HepG2 (cell line): ENCODE measurements around the gene SYCE3. TPM values are rescaled to one million over a fixed set of nuclear protein-coding genes. Genes with fewer than 3 reads are reported as not detected.

Experiments used
- AGO2 ChIP-seq: fragments of 200-400 bp; formaldehyde crosslinking; optimal IDR thresholded peaks from 2 replicates; pipeline ENCODE3; 2017; ENCODE audit warnings: mild to moderate bottlenecking, low read depth, low read length, moderate library complexity
- ARHGAP35 ChIP-seq: sonication (generic); formaldehyde crosslinking; IDR thresholded peaks from 2 replicates; pipeline ENCODE4 v1.9.0; 2022; ENCODE audit warnings: mild to moderate bottlenecking, inconsistent platforms, moderate library complexity, missing genetic modification reagents, borderline replicate concordance
- FOXA1 ChIP-seq, 2 experiments: fragments of 450-650 bp in 1 of 2; sonication (generic) in 1 of 2; formaldehyde crosslinking in 1 of 2; IDR thresholded peaks; 2 replicates each; pipeline versions ENCODE4 v1.4.0 to v1.6.1; 2016 to 2020; ENCODE audit warnings: missing genetic modification reagents in 1 of 2
- KDM5B ChIP-seq: sonication (generic); formaldehyde crosslinking; IDR thresholded peaks from 2 replicates; pipeline ENCODE4 v1.4.0; 2020; ENCODE audit warnings: missing genetic modification reagents, mild to moderate bottlenecking, borderline replicate concordance
- KLF15 ChIP-seq: sonication (generic); formaldehyde crosslinking; IDR thresholded peaks from 2 replicates; pipeline ENCODE4 v1.8.1; 2023; ENCODE audit warnings: borderline replicate concordance, mild to moderate bottlenecking, inconsistent platforms, missing genetic modification reagents, mixed read lengths
- NR3C1 ChIP-seq: sonication (generic); formaldehyde crosslinking; IDR thresholded peaks from 2 replicates; pipeline ENCODE4 v1.4.0; 2020; ENCODE audit warnings: missing genetic modification reagents
- RFXAP ChIP-seq: sonication (generic); formaldehyde crosslinking; IDR thresholded peaks from 2 replicates; pipeline ENCODE4 v1.4.0; 2020; ENCODE audit warnings: missing genetic modification reagents, borderline replicate concordance
- TAF1 ChIP-seq: sonication (generic); formaldehyde crosslinking; IDR thresholded peaks from 2 replicates; pipeline ENCODE4 v1.4.0; 2020; ENCODE audit warnings: missing genetic modification reagents
- ZNF850 ChIP-seq: sonication (generic); formaldehyde crosslinking; conservative IDR thresholded peaks from 2 replicates; pipeline ENCODE4 v1.9.0; 2021; ENCODE audit warnings: mild to moderate bottlenecking, missing genetic modification reagents
- polyA plus RNA-seq, 8 experiments: library from polyadenylated mRNA; depleted of rRNA in 3 of 8; stranded (reverse) in 7 of 8; unstranded in 1 of 8; fragments of >200 nt; fragmentation: Illumina TruSeq in 4 of 8; extraction: Trizol in 4 of 8; gene quantifications; 2 replicates each; pipeline versions ENCODE4 v1.2.1 to v1.2.3, GENCODE V29; 2011 to 2016; ENCODE audit warnings: low read depth in 4 of 8, missing spikeins in 1 of 8, mixed read lengths in 1 of 8; ENCODE audit not compliant: insufficient read depth in 1 of 8
- total RNA-seq, 5 experiments: library from RNA; depleted of rRNA; stranded (reverse); fragments of >200 nt; fragmentation: Illumina TruSeq; extraction: Trizol; gene quantifications; 2 replicates each; pipeline ENCODE4 v1.2.3, GENCODE V29; 2016; ENCODE audit warnings: low read depth in 1 of 5
- TF ChIP-seq, protein P1 (sequence below): sonication (generic); formaldehyde crosslinking; IDR thresholded peaks from 2 replicates; pipeline ENCODE4 v1.5.1; 2020; ENCODE audit warnings: mild to moderate bottlenecking, missing genetic modification reagents, moderate library complexity
- TF ChIP-seq, protein P2 (sequence below): IDR thresholded peaks from 2 replicates; pipeline ENCODE4 v1.6.1; 2012; ENCODE audit warnings: low read length, improper control_type of control experiment
- TF ChIP-seq, protein P3 (sequence below): sonication (generic); formaldehyde crosslinking; IDR thresholded peaks from 2 replicates; pipeline ENCODE4 v1.5.1; 2020; ENCODE audit warnings: missing genetic modification reagents, mild to moderate bottlenecking, borderline replicate concordance
- TF ChIP-seq, protein P4 (sequence below): sonication (generic); formaldehyde crosslinking; conservative IDR thresholded peaks from 2 replicates; pipeline ENCODE4 v1.4.0; 2020; ENCODE audit warnings: mild to moderate bottlenecking, missing genetic modification reagents, moderate library complexity
- TF ChIP-seq, protein P5 (sequence below): sonication (generic); formaldehyde crosslinking; IDR thresholded peaks from 2 replicates; pipeline ENCODE4 v1.5.0; 2020; ENCODE audit warnings: mild to moderate bottlenecking, missing genetic modification reagents

SYCE3 gene
- total and polyA plus RNA-seq, 2 of the 13 experiments (the other 11 are each of a cell fraction or from before 2014, with no cell fraction given), result not detected

DNA sequence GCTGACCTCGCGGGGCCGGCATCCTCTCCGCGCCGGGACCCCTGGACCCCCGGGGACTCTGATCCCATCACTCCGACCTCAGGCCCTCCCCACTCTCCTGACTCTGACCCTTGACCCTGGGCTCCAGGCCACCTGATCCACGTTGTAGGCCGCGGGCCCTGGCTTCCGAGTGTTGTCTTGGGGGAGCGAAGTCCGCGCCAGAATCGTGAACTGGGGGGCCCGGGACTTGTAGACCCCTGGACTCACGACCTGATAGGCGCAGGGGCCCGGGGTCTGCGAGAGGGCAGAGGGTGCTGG lies 32.2 kb downstream of the SYCE3 start (continued):
- TF ChIP-seq, protein P1, sequence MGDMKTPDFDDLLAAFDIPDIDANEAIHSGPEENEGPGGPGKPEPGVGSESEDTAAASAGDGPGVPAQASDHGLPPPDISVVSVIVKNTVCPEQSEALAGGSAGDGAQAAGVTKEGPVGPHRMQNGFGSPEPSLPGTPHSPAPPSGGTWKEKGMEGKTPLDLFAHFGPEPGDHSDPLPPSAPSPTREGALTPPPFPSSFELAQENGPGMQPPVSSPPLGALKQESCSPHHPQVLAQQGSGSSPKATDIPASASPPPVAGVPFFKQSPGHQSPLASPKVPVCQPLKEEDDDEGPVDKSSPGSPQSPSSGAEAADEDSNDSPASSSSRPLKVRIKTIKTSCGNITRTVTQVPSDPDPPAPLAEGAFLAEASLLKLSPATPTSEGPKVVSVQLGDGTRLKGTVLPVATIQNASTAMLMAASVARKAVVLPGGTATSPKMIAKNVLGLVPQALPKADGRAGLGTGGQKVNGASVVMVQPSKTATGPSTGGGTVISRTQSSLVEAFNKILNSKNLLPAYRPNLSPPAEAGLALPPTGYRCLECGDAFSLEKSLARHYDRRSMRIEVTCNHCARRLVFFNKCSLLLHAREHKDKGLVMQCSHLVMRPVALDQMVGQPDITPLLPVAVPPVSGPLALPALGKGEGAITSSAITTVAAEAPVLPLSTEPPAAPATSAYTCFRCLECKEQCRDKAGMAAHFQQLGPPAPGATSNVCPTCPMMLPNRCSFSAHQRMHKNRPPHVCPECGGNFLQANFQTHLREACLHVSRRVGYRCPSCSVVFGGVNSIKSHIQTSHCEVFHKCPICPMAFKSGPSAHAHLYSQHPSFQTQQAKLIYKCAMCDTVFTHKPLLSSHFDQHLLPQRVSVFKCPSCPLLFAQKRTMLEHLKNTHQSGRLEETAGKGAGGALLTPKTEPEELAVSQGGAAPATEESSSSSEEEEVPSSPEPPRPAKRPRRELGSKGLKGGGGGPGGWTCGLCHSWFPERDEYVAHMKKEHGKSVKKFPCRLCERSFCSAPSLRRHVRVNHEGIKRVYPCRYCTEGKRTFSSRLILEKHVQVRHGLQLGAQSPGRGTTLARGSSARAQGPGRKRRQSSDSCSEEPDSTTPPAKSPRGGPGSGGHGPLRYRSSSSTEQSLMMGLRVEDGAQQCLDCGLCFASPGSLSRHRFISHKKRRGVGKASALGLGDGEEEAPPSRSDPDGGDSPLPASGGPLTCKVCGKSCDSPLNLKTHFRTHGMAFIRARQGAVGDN (CRISPR knock-in tag), result peak; percentile 86
- TF ChIP-seq RFXAP (CRISPR knock-in tag), result no peak
- TF ChIP-seq KLF15 (CRISPR knock-in tag), result no peak
- TF ChIP-seq TAF1 (CRISPR knock-in tag), result peak; percentile 6; the same call in 1 of the 2 replicates
- TF ChIP-seq ARHGAP35 (CRISPR knock-in tag), result no peak
- no peak for TF ChIP-seq ZNF850 (CRISPR knock-in tag)
- TF ChIP-seq, protein P2, sequence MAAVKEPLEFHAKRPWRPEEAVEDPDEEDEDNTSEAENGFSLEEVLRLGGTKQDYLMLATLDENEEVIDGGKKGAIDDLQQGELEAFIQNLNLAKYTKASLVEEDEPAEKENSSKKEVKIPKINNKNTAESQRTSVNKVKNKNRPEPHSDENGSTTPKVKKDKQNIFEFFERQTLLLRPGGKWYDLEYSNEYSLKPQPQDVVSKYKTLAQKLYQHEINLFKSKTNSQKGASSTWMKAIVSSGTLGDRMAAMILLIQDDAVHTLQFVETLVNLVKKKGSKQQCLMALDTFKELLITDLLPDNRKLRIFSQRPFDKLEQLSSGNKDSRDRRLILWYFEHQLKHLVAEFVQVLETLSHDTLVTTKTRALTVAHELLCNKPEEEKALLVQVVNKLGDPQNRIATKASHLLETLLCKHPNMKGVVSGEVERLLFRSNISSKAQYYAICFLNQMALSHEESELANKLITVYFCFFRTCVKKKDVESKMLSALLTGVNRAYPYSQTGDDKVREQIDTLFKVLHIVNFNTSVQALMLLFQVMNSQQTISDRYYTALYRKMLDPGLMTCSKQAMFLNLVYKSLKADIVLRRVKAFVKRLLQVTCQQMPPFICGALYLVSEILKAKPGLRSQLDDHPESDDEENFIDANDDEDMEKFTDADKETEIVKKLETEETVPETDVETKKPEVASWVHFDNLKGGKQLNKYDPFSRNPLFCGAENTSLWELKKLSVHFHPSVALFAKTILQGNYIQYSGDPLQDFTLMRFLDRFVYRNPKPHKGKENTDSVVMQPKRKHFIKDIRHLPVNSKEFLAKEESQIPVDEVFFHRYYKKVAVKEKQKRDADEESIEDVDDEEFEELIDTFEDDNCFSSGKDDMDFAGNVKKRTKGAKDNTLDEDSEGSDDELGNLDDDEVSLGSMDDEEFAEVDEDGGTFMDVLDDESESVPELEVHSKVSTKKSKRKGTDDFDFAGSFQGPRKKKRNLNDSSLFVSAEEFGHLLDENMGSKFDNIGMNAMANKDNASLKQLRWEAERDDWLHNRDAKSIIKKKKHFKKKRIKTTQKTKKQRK, result no peak
- TF ChIP-seq, protein P3, sequence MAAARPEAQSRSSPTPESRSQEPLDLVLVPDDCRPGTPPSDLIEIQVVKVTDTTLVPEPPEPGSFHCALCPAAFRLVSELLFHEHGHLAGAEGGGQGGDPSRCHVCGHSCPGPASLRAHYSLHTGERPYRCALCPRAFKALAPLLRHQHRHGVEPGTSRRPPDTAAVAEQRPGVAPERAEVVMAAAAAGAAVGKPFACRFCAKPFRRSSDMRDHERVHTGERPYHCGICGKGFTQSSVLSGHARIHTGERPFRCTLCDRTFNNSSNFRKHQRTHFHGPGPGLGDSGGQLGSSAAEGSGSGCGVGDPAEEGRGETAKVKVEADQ (CRISPR knock-in tag), result no peak
- TF ChIP-seq AGO2, result peak; percentile 87
- TF ChIP-seq, protein P4, sequence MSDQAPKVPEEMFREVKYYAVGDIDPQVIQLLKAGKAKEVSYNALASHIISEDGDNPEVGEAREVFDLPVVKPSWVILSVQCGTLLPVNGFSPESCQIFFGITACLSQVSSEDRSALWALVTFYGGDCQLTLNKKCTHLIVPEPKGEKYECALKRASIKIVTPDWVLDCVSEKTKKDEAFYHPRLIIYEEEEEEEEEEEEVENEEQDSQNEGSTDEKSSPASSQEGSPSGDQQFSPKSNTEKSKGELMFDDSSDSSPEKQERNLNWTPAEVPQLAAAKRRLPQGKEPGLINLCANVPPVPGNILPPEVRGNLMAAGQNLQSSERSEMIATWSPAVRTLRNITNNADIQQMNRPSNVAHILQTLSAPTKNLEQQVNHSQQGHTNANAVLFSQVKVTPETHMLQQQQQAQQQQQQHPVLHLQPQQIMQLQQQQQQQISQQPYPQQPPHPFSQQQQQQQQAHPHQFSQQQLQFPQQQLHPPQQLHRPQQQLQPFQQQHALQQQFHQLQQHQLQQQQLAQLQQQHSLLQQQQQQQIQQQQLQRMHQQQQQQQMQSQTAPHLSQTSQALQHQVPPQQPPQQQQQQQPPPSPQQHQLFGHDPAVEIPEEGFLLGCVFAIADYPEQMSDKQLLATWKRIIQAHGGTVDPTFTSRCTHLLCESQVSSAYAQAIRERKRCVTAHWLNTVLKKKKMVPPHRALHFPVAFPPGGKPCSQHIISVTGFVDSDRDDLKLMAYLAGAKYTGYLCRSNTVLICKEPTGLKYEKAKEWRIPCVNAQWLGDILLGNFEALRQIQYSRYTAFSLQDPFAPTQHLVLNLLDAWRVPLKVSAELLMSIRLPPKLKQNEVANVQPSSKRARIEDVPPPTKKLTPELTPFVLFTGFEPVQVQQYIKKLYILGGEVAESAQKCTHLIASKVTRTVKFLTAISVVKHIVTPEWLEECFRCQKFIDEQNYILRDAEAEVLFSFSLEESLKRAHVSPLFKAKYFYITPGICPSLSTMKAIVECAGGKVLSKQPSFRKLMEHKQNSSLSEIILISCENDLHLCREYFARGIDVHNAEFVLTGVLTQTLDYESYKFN, result peak; percentile 78
- no peak for TF ChIP-seq NR3C1
- no peak for TF ChIP-seq FOXA1 (IDR thresholded peaks at IDR 0.05)
- TF ChIP-seq FOXA1 (CRISPR knock-in tag; IDR thresholded peaks at IDR 0.05), result no peak
- TF ChIP-seq, protein P5, sequence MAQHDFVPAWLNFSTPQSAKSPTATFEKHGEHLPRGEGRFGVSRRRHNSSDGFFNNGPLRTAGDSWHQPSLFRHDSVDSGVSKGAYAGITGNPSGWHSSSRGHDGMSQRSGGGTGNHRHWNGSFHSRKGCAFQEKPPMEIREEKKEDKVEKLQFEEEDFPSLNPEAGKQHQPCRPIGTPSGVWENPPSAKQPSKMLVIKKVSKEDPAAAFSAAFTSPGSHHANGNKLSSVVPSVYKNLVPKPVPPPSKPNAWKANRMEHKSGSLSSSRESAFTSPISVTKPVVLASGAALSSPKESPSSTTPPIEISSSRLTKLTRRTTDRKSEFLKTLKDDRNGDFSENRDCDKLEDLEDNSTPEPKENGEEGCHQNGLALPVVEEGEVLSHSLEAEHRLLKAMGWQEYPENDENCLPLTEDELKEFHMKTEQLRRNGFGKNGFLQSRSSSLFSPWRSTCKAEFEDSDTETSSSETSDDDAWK (CRISPR knock-in tag), result no peak
- TF ChIP-seq KDM5B, result peak; percentile 61; the same call in 1 of the 2 replicates
